Measurements from ENCODE around the gene CRADD.
"Not testable (repeated sequence)": the region's sequence is repeated elsewhere in the genome, so short reads cannot be mapped to it uniquely, and the experiment has no call there.

The CRADD gene

GRCh38 chr12:93677195-93678064 is at the start of gene CRADD:
Gene CRADD, plus strand, starts transcription at chr12:93677375.
- DNase-seq: peak; percentile 82 to 84

- DNase-seq: no peak
These were observed 44.8 kb upstream of the CRADD start for GRCh38 chr12:93632383-93632782.

- no peak for DNase-seq
These were observed 42.8 kb upstream of the CRADD start for GRCh38 chr12:93634416-93634815.

GRCh38 chr12:93636708-93637107 is 40.5 kb upstream of the CRADD start:
- no peak for DNase-seq

GRCh38 chr12:93638095-93638494 is 39.1 kb upstream of the CRADD start:
- DNase-seq: no peak

- no peak for DNase-seq
These were observed 38.2 kb upstream of the CRADD start for GRCh38 chr12:93638954-93639353.

GRCh38 chr12:93639406-93639805 is 37.8 kb upstream of the CRADD start:
- no peak for DNase-seq

GRCh38 chr12:93641380-93641779 is 35.8 kb upstream of the CRADD start:
- DNase-seq: not testable (repeated sequence)

- no peak for DNase-seq
These were observed 34.4 kb upstream of the CRADD start for GRCh38 chr12:93642751-93643150.

GRCh38 chr12:93645702-93646101 is 31.5 kb upstream of the CRADD start:
- no peak for DNase-seq

- no peak for DNase-seq
These were observed 26.5 kb upstream of the CRADD start for GRCh38 chr12:93650626-93651025.

GRCh38 chr12:93653079-93653478 is 24.1 kb upstream of the CRADD start:
- DNase-seq: no peak

- DNase-seq: no peak
These were observed 23.5 kb upstream of the CRADD start for GRCh38 chr12:93653712-93654111.

- no peak for DNase-seq
These were observed 22.8 kb upstream of the CRADD start for GRCh38 chr12:93654421-93654820.

- no peak for DNase-seq
These were observed 20.1 kb upstream of the CRADD start for GRCh38 chr12:93657071-93657470.

- no peak for DNase-seq
These were observed 16.2 kb upstream of the CRADD start for GRCh38 chr12:93661021-93661420.

GRCh38 chr12:93663006-93663728 is 14.0 kb upstream of the CRADD start:
- no peak for DNase-seq

- no peak for DNase-seq
These were observed 13.5 kb upstream of the CRADD start for GRCh38 chr12:93663729-93664084.

GRCh38 chr12:93664573-93665138 is 12.5 kb upstream of the CRADD start:
- no peak for DNase-seq

- no peak for DNase-seq
These were observed 9.5 kb upstream of the CRADD start for GRCh38 chr12:93667672-93668071.

- no peak for DNase-seq
These were observed 8.2 kb upstream of the CRADD start for GRCh38 chr12:93668919-93669418.

- no peak for DNase-seq
These were observed 7.7 kb upstream of the CRADD start for GRCh38 chr12:93669452-93669851.

- no peak for DNase-seq
These were observed 7.1 kb upstream of the CRADD start for GRCh38 chr12:93670104-93670503.

GRCh38 chr12:93671044-93671443 is 6.1 kb upstream of the CRADD start:
- DNase-seq: no peak
